K562 (cell line): Measurements from ENCODE around the gene KRTAP10-12. TPM values are rescaled to one million over a fixed set of nuclear protein-coding genes. Genes with fewer than 3 reads are reported as not detected.

Experiments
- ATAC-seq: fragments of 200-7000 bp; cut with Tn5 transposase; 3 replicates; pipeline ENCODE4 v1.9.1; 2020; ENCODE audit warnings: moderate library complexity
- BruUV-seq: library from RNA; stranded (reverse); fragments of 400-500 nt; replicated peaks from 2 replicates; lab custom pipeline; 2021; lab: Mats Ljungman, UMichigan
- CTCF ChIA-PET: fragments of 300-600 bp; formaldehyde crosslinking; extraction: SDS; loops from one replicate; lab custom pipeline; 2021; ENCODE audit warnings: low intra/inter-chr PET ratio; lab: Yijun Ruan, JAX
- POLR2A ChIA-PET: fragments of 300-600, 350-650 bp; sonication (Branson Sonifier 250); formaldehyde crosslinking; extraction: SDS; loops from one replicate; lab custom pipeline; 2021; ENCODE audit warnings: antibody characterized with exemption, inconsistent platforms; lab: Yijun Ruan, JAX
- DNase-seq, 4 experiments: peaks; one replicate each; pipeline versions ENCODE4 v3.0.0 to v3.0.0-alpha.2; 2011 to 2018; ENCODE audit warnings: low spot score in 3 of 4, mixed read lengths in 3 of 4; ENCODE audit errors: extremely low read depth in 1 of 4
- FAIRE-seq: peaks from 2 replicates; lab custom pipeline; 2011; peaks lifted over from hg19 to GRCh38; lab: Jason Lieb, UNC
- H2AFZ ChIP-seq: 2 replicates; pipeline ENCODE4 v1.6.0; 2011; ENCODE audit warnings: low read depth, low read length, control low read depth, inconsistent platforms
- H3K27ac ChIP-seq: fragments of 200-600 bp; 3 replicates; pipeline ENCODE4 v1.8.0; 2011; ENCODE audit warnings: low read depth, mild to moderate bottlenecking, control low read depth, inconsistent platforms, low read length, moderate library complexity, mixed read lengths; ENCODE audit errors: extremely low read depth
- H3K27me3 ChIP-seq, 2 experiments: fragments of 300-600 bp in 1 of 2; 2 replicates in 1 of 2; 3 replicates in 1 of 2; pipeline versions ENCODE4 v1.6.0 to v1.8.0; 2011; ENCODE audit warnings: inconsistent platforms in 2 of 2, low read length in 2 of 2, mild to moderate bottlenecking in 1 of 2, mixed read lengths in 1 of 2, moderate library complexity in 1 of 2; ENCODE audit not compliant: control insufficient read depth in 2 of 2, insufficient read depth in 2 of 2
- H3K36me3 ChIP-seq: fragments of 300-600 bp; 3 replicates; pipeline ENCODE4 v1.8.0; 2011; ENCODE audit warnings: mild to moderate bottlenecking, low read length, inconsistent platforms; ENCODE audit not compliant: control insufficient read depth, insufficient read depth
- H3K4me1 ChIP-seq, 2 experiments: fragments of 200-600 bp in 1 of 2; replicated peaks in 1 of 2; 2 replicates in 1 of 2; 3 replicates in 1 of 2; pipeline versions ENCODE4 v1.5.1 to v1.8.0; 2011; ENCODE audit warnings: inconsistent platforms in 2 of 2, low read length in 2 of 2, mild to moderate bottlenecking in 1 of 2, mixed read lengths in 1 of 2, moderate library complexity in 1 of 2; ENCODE audit not compliant: control insufficient read depth in 2 of 2, insufficient read depth in 2 of 2
- H3K4me2 ChIP-seq: 2 replicates; pipeline ENCODE4 v1.6.1; 2011; ENCODE audit warnings: low read length, control low read depth, inconsistent platforms, mixed read lengths; ENCODE audit not compliant: insufficient read depth
- H3K4me3 ChIP-seq: fragments of 200-600 bp; sonication (generic), shearing (Covaris generic); 2 replicates; pipeline ENCODE4 v1.5.1; 2016; ENCODE audit warnings: control low read depth, inconsistent platforms
- H3K79me2 ChIP-seq: fragments of 200-600 bp; 3 replicates; pipeline ENCODE4 v1.8.0; 2011; ENCODE audit warnings: low read length, inconsistent platforms; ENCODE audit not compliant: control insufficient read depth, insufficient read depth
- H3K9ac ChIP-seq, 2 experiments: 2 replicates each; pipeline versions ENCODE4 v1.6.0 to v1.6.1; 2011; ENCODE audit warnings: low read depth in 2 of 2, low read length in 2 of 2, control low read depth in 1 of 2, inconsistent platforms in 1 of 2, mild to moderate bottlenecking in 1 of 2, mixed read lengths in 1 of 2; ENCODE audit not compliant: insufficient read depth in 1 of 2
- H3K9me1 ChIP-seq: one replicate; pipeline ENCODE4 v1.6.0; 2011; ENCODE audit warnings: inconsistent platforms, mild to moderate bottlenecking, low read length, moderate library complexity; ENCODE audit not compliant: control insufficient read depth, insufficient read depth
- H3K9me3 ChIP-seq: replicated peaks from 2 replicates; pipeline ENCODE4 v1.5.1; 2011; ENCODE audit warnings: low read depth, low read length, inconsistent platforms; ENCODE audit not compliant: control insufficient read depth, insufficient read depth
- H4K20me1 ChIP-seq: replicated peaks from 2 replicates; pipeline ENCODE4 v1.6.1; 2011; ENCODE audit warnings: low read length, inconsistent platforms, mixed read lengths; ENCODE audit not compliant: control insufficient read depth, insufficient read depth
- DIDO1 ChIP-seq: fragments of 450-650 bp; IDR thresholded peaks from 2 replicates; pipeline ENCODE4 v1.6.1; 2016; ENCODE audit warnings: low read depth, missing biosample characterization, missing genetic modification characterization
- EGR1 ChIP-seq: fragments of 450-650 bp; conservative IDR thresholded peaks from 2 replicates; pipeline ENCODE4 v1.6.1; 2017; ENCODE audit warnings: mild to moderate bottlenecking
- EP400 ChIP-seq: fragments of 450-650 bp; IDR thresholded peaks from 2 replicates; pipeline ENCODE4 v1.6.1; 2017; ENCODE audit warnings: antibody characterized with exemption, mild to moderate bottlenecking, moderate library complexity
- ESRRA ChIP-seq: fragments of 450-650 bp; IDR thresholded peaks from 2 replicates; pipeline ENCODE4 v1.6.1; 2014; ENCODE audit warnings: low read depth, mild to moderate bottlenecking, moderate library complexity, borderline replicate concordance
- HINFP ChIP-seq: fragments of 450-650 bp; conservative IDR thresholded peaks from 2 replicates; pipeline ENCODE4 v1.6.1; 2016; ENCODE audit warnings: missing genetic modification characterization, low read depth, mild to moderate bottlenecking, control low read depth, missing compliant biosample characterization
- ILF3 ChIP-seq: fragments of 450-650 bp; IDR thresholded peaks from 2 replicates; pipeline ENCODE4 v1.6.1; 2018; ENCODE audit warnings: antibody characterized with exemption, mild to moderate bottlenecking, moderate library complexity, borderline replicate concordance
- LCOR ChIP-seq: sonication (generic); formaldehyde crosslinking; IDR thresholded peaks from 2 replicates; pipeline ENCODE4 v1.8.0; 2022; ENCODE audit warnings: mild to moderate bottlenecking, missing genetic modification reagents
- OTX1 ChIP-seq: fragments of 450-650 bp; formaldehyde crosslinking; IDR thresholded peaks from 2 replicates; pipeline ENCODE4 v1.4.0; 2022; ENCODE audit warnings: mild to moderate bottlenecking
- POLR2AphosphoS5 ChIP-seq: IDR thresholded peaks from 2 replicates; pipeline ENCODE4 v1.6.1; 2011; ENCODE audit warnings: mild to moderate bottlenecking, low read depth, low read length, moderate library complexity; ENCODE audit not compliant: control insufficient read depth, insufficient read depth
- RBM25 ChIP-seq: fragments of 200-400 bp; formaldehyde crosslinking; IDR thresholded peaks from 2 replicates; pipeline ENCODE4 v1.6.1; 2018; ENCODE audit warnings: low read length, low read depth, moderate library complexity; ENCODE audit not compliant: severe bottlenecking
- STAG1 ChIP-seq: sonication (generic); formaldehyde crosslinking; IDR thresholded peaks from 2 replicates; pipeline ENCODE4 v1.5.0; 2020; ENCODE audit warnings: missing genetic modification reagents, borderline replicate concordance
- USF2 ChIP-seq: sonication (generic); formaldehyde crosslinking; IDR thresholded peaks from 2 replicates; pipeline ENCODE4 v1.5.0; 2020; ENCODE audit warnings: missing genetic modification reagents
- ZNF140 ChIP-seq: fragments of 250-450 bp; sonication (Bioruptor Pico); IDR thresholded peaks from 2 replicates; pipeline ENCODE4 v1.8.0; 2021; ENCODE audit warnings: moderate library complexity, mild to moderate bottlenecking, inconsistent platforms
- ZNF224 ChIP-seq: sonication (generic); formaldehyde crosslinking; IDR thresholded peaks from 2 replicates; pipeline ENCODE4 v1.8.0; 2022; ENCODE audit warnings: mild to moderate bottlenecking, missing genetic modification reagents
- ZNF239 ChIP-seq: fragments of 250-450 bp; sonication (Bioruptor Pico); IDR thresholded peaks from 2 replicates; pipeline ENCODE4 v1.4.0; 2020; ENCODE audit warnings: mild to moderate bottlenecking
- ZNF274 ChIP-seq: IDR thresholded peaks from 2 replicates; pipeline ENCODE4 v1.6.1; 2011; ENCODE audit warnings: low read depth, mild to moderate bottlenecking, low read length, moderate library complexity, borderline replicate concordance
- ZNF280A ChIP-seq: fragments of 450-650 bp; IDR thresholded peaks from 2 replicates; pipeline ENCODE4 v1.6.1; 2018; ENCODE audit warnings: mild to moderate bottlenecking, low read depth; ENCODE audit not compliant: partially characterized antibody
- ZNF584 ChIP-seq: fragments of 200-800 bp; sonication (Bioruptor generic); IDR thresholded peaks from 2 replicates; pipeline ENCODE4 v1.6.1; 2016; ENCODE audit warnings: low read depth, mild to moderate bottlenecking, missing genetic modification characterization, missing compliant biosample characterization
- ZNF830 ChIP-seq: fragments of 250-450 bp; sonication (Bioruptor Pico); IDR thresholded peaks from 2 replicates; pipeline ENCODE4 v1.5.0; 2021; ENCODE audit warnings: mild to moderate bottlenecking
- WGBS: fragments of 100-300 bp; shearing (Covaris generic); methylation state at CpG from one replicate; pipeline ENCODE4 v1.1.6; 2016; ENCODE audit warnings: low coverage, mixed read lengths; ENCODE audit not compliant: insufficient coverage; ENCODE audit errors: missing lambda C conversion rate; 5-methylcytosine and 5-hydroxymethylcytosine counted together
- in situ Hi-C: fragments of 300-500 bp; cut with MboI; formaldehyde crosslinking; loops from 4 replicates; pipeline ENCODE4 v1.15.0; 2018; ENCODE audit warnings: inconsistent platforms, mixed read lengths
- intact Hi-C: fragments of 100-400 bp; cut with micrococcal nuclease; formaldehyde crosslinking; loops from 2 replicates; pipeline ENCODE4 v1.14.2; 2022
- polyA plus RNA-seq, 8 experiments: library from polyadenylated mRNA; depleted of rRNA in 4 of 8; stranded (reverse) in 5 of 8; unstranded in 3 of 8; fragments of >200 nt; fragmentation: Nextera tagmentation in 2 of 8; fragmentation: Illumina TruSeq in 1 of 8; extraction: Ambion mirVana in 2 of 8; extraction: Trizol in 1 of 8; gene quantifications; 2 replicates each; pipeline versions ENCODE4 v1.2.1 to v1.2.3, GENCODE V29; 2011 to 2014; ENCODE audit warnings: inconsistent platforms in 1 of 8, missing spikeins in 1 of 8
- total RNA-seq, 7 experiments: library from RNA; depleted of rRNA in 6 of 7; stranded (reverse); fragments of >200 nt in 6 of 7; fragmentation: Illumina TruSeq in 2 of 7; extraction: Trizol in 2 of 7; gene quantifications; 2 replicates each; pipeline versions ENCODE4 v1.2.1 to v1.2.3, GENCODE V29; 2011 to 2021; ENCODE audit warnings: low replicate concordance in 1 of 7

KRTAP10-12 gene
- total and polyA plus RNA-seq, 9 of the 15 experiments (the other 6 are each of a cell fraction or from before 2014, with no cell fraction given), result not detected

GRCh38 chr21:44738621-44739020 is 41.6 kb downstream of the KRTAP10-12 start (continued):
- TF ChIP-seq RBM25, result no peak
- TF ChIP-seq EGR1, result no peak
- no peak for TF ChIP-seq ZNF280A
- no peak for TF ChIP-seq ZNF584 (CRISPR knock-in tag)
- no peak for TF ChIP-seq OTX1 (CRISPR knock-in tag)

- in situ Hi-C loops, result no loop called here
- Histone ChIP-seq H4K20me1 (0 out of 2 replicates have a peak, but pooled peaks cover 5% of the 10 kb centered on the region), H3K36me3 (no peaks in the 10 kb centered on the region), H3K9me1 (no peaks in the 10 kb centered on the region), H3K27me3 (peaks cover 28 to 36% of the 10 kb centered on the region in 2 experiments), H3K27ac (no peak overlapping the region), H3K4me3 (no peak overlapping the region), H3K79me2 (no peaks in the 10 kb centered on the region), H2AFZ (no peak overlapping the region), H3K4me1 (peaks cover 0 to 7% of the 10 kb centered on the region in 2 experiments; a peak in 1 of 5 replicates), H3K9me3 (no peaks in the 10 kb centered on the region), H3K9ac (no peak overlapping the region), H3K4me2 (no peak overlapping the region)
- no peak for FAIRE-seq
- ATAC-seq, result no peak
- intact Hi-C loops, result no loop called here
- ChIA-PET POLR2A (interaction anchor here (0.6 to 2.1 kb wide), 6 partner anchors 9 to 335 kb away, joined by 3 to 10 read pairs (median 3); no protein-coding TSS in a partner anchor), CTCF (no interaction called here)
- 0% methylated on average over 1 of the region's 1 CpG for WGBS
- no peak for DNase-seq
- BruUV-seq, result no TSS peak
- TF ChIP-seq LCOR (no peak), ZNF274 (no peak), ESRRA (no peak), USF2 (no peak), POLR2AphosphoS5 (no peak), STAG1 (CRISPR knock-in tag) (no peak), ZNF239 (CRISPR knock-in tag) (no peak), EP400 (no peak), DIDO1 (no peak), ILF3 (no peak), HINFP (tag) (no peak), ZNF224 (CRISPR knock-in tag) (no peak), ZNF140 (CRISPR knock-in tag) (no peak), ZNF830 (no peak)
These were observed 42.3 kb downstream of the KRTAP10-12 start for GRCh38 chr21:44739316-44739715.
